ENCODE results near the gene TMEM229B.

The TMEM229B gene

DNA sequence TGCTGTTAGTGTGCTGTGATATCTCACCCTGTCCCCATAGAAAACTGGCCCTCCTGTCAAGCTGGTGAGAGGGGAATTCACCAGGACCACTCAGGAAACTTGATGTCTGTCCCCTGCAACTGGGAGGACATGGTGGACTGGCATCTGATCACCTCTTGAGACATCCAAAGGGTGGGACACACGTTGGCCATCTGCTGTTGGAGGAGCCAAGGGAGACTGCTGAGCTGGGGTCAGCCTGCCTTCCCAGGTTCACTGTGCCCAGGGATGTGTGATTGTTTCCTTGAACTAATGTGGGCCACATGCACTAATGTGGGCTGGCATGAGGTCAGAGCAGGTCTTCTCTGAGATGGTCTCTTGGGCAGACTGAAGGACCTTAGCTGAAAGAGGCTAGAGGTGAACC lies 16.7 kb upstream of the TMEM229B start:
- Mint-ChIP-seq H3K4me3 (no peak overlapping the region), H3K27ac (no peak overlapping the region), H3K9me3 (no peaks in the 10 kb centered on the region), H3K27me3 (no peaks in the 10 kb centered on the region), H3K36me3 (ENCODE audit: low read depth) (no peaks in the 10 kb centered on the region), H3K4me1 (ENCODE audit: low read depth) (no peaks in the 10 kb centered on the region)
- DNase-seq = no peak

DNA sequence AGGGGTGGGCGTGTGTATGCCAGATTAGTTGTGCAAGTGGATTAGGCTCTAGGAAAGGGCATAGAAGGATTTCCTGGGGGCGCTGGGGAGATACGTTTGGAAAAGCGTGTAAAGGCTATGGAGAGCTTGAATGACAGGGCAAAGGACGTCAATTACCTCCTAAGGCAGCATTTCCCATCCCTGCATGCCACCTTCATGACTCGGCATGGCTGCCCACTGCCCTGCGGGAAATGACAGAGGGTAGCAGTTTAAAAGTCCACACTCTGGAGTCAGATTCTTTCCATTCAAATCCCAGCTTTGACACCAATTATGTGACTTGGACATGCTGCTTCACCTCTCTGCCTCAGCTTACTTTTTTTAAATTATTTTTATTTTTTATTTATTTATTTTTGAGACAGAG lies 14.8 kb upstream of the TMEM229B start:
- Mint-ChIP-seq H3K4me3 (no peak overlapping the region), H3K4me1 (ENCODE audit: low read depth) (no peaks in the 10 kb centered on the region), H3K36me3 (ENCODE audit: low read depth) (no peaks in the 10 kb centered on the region), H3K9me3 (no peaks in the 10 kb centered on the region), H3K27ac (no peak overlapping the region), H3K27me3 (no peaks in the 10 kb centered on the region)
- no peak for DNase-seq

DNA sequence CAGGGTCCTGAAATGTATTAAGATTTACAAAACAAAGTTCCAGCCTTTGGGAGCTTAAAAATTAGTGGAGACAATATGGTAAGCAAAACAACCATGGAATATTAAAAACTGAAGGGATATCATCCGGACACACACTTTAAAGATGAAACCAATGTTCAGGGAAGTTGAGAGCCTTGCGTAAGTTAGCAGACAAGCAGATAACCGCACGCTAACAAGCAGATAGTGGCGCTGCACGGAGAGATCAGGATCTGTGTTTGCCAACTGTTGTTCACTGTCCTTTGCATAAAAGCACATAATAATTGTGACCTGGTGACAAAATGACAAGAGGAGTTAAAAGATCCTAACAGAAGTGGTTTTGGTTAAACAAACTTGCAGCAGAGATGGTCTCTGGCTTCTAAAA lies 14.3 kb upstream of the TMEM229B start:
- no peak overlapping the region for H3K27ac Mint-ChIP-seq
- no peaks in the 10 kb centered on the region for H3K36me3 Mint-ChIP-seq (ENCODE audit: low read depth)
- no peak for DNase-seq
- peaks cover 4% of the 10 kb centered on the region for H3K4me1 Mint-ChIP-seq (ENCODE audit: low read depth)
- no peaks in the 10 kb centered on the region for H3K27me3 Mint-ChIP-seq
- no peak overlapping the region for H3K4me3 Mint-ChIP-seq
- H3K9me3 Mint-ChIP-seq = no peaks in the 10 kb centered on the region

DNA sequence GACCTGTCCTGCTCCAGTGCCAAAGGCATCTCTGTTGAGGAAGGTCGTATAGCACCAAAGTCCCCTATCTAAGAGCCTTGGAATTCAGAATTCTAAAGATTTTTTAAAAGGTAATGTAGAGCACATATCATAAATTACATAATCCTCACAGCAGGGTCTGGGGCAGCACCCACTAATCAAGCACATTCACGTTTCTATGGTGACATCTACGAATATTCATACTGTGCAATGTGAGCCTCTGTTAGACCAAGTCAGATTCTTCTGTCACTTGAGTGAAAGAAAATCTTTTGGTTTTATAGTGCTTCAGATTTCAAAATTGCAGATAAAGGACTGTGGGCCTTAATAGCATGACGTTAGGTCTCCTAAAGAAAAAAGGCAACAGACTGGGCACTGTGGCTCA lies 13.1 kb upstream of the TMEM229B start:
- H3K27me3 Mint-ChIP-seq = no peaks in the 10 kb centered on the region

DNA sequence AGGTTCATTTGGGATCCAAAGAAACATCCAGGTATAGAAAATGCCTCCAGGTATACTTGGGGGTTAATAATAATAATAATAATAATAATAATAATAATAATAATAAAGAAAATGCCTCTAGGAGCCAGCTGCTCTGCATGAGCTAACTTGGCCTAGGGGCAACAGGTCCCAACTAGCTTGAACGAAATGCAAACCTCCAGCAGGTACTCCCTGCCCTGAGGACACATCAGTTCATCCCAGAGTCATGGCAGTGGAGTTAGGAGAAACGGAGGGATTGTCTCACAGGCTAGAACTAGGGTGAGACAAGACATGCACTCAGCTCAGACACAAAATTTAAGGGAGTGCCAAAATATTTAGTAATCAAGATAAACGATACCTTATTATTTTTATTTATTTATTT lies 12.5 kb upstream of the TMEM229B start:
- peaks cover 8% of the 10 kb centered on the region for H3K4me1 Mint-ChIP-seq (ENCODE audit: low read depth)
- no peak for DNase-seq
- no peaks in the 10 kb centered on the region for H3K9me3 Mint-ChIP-seq
- no peaks in the 10 kb centered on the region for H3K27me3 Mint-ChIP-seq
- no peak overlapping the region for H3K27ac Mint-ChIP-seq
- H3K4me3 Mint-ChIP-seq = no peak overlapping the region
- no peaks in the 10 kb centered on the region for H3K36me3 Mint-ChIP-seq (ENCODE audit: low read depth)

More for the DNA sequence above, 13.1 kb upstream of the TMEM229B start:
- Mint-ChIP-seq H3K27ac (no peak overlapping the region), H3K36me3 (ENCODE audit: low read depth) (no peaks in the 10 kb centered on the region), H3K4me1 (ENCODE audit: low read depth) (peaks cover 8% of the 10 kb centered on the region), H3K9me3 (no peaks in the 10 kb centered on the region), H3K4me3 (no peak overlapping the region)
- DNase-seq = no peak

DNA sequence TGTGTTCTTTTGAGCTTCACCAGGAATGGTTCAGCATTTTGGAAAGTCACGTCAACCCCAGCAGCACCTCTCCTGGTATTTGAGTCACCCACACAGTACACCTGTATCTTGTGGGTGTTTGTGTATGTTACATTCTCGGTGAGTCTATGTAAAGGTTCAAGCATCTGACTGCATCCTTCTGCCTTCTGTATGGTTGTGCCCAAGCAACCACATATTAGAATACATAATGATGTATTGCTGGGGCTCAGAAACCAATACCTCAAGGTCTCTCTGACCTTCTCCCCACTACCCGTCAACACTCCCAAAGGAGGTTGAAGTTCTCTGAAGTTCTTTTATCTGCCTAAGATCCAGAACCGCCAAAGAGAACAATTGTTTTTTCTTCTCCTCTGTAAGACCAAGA lies 9.2 kb upstream of the TMEM229B start:
- Mint-ChIP-seq H3K4me1 (ENCODE audit: low read depth) (peaks cover 16% of the 10 kb centered on the region), H3K4me3 (no peak overlapping the region), H3K9me3 (peaks cover 7% of the 10 kb centered on the region), H3K36me3 (ENCODE audit: low read depth) (peaks cover 5% of the 10 kb centered on the region), H3K27ac (no peak overlapping the region), H3K27me3 (no peaks in the 10 kb centered on the region)
- no peak for DNase-seq

DNA sequence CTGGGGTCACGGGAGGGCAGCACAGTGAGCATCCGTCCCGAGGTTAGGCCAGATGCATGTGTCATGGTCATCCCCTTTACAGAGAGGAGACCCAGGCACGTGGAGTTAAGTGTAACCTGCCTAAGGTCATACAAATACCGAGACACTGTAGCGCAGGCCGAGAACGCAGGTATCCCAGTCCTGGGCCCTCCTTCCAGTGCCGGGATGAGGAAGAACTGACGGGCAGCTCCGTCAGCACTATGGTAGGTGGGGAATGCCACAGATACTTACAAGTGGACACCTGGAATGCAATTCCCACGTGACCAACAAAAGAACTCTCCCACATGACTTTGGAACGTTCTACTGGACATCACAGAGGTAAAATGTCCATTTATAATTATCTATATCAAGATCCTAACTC lies 8.7 kb upstream of the TMEM229B start:
- Mint-ChIP-seq H3K4me1 (ENCODE audit: low read depth) (peaks cover 17% of the 10 kb centered on the region), H3K27me3 (no peaks in the 10 kb centered on the region)

DNA sequence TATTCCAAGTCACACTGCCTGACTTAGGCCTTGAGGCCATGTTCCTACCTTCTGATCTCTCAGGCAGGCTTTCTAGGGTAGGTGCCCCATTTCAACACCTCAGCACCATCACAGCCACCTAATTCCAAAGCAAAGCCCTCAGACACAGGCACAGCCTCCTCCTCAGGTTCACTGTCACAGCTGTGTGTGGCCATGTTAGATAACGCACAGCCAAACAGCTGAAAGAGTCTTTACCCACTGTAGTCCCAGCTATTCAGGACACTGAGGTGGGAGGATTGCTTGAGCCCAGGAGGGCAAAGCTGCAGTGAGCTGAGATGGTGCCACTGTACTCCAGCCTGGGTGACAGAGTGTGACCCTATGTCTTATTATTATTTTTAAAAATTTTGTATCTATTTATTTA lies 7.3 kb upstream of the TMEM229B start:
- H3K4me1 Mint-ChIP-seq (ENCODE audit: low read depth) = peaks cover 20% of the 10 kb centered on the region
- H3K27ac Mint-ChIP-seq = no peak overlapping the region
- H3K4me3 Mint-ChIP-seq = no peak overlapping the region
- H3K9me3 Mint-ChIP-seq = peaks cover 9% of the 10 kb centered on the region
- peaks cover 5% of the 10 kb centered on the region for H3K36me3 Mint-ChIP-seq (ENCODE audit: low read depth)
- DNase-seq = no peak
- H3K27me3 Mint-ChIP-seq = no peaks in the 10 kb centered on the region

More for the DNA sequence above, 8.7 kb upstream of the TMEM229B start:
- no peak for DNase-seq
- Mint-ChIP-seq H3K4me3 (no peak overlapping the region), H3K36me3 (ENCODE audit: low read depth) (peaks cover 5% of the 10 kb centered on the region), H3K9me3 (peaks cover 9% of the 10 kb centered on the region), H3K27ac (no peak overlapping the region)

DNA sequence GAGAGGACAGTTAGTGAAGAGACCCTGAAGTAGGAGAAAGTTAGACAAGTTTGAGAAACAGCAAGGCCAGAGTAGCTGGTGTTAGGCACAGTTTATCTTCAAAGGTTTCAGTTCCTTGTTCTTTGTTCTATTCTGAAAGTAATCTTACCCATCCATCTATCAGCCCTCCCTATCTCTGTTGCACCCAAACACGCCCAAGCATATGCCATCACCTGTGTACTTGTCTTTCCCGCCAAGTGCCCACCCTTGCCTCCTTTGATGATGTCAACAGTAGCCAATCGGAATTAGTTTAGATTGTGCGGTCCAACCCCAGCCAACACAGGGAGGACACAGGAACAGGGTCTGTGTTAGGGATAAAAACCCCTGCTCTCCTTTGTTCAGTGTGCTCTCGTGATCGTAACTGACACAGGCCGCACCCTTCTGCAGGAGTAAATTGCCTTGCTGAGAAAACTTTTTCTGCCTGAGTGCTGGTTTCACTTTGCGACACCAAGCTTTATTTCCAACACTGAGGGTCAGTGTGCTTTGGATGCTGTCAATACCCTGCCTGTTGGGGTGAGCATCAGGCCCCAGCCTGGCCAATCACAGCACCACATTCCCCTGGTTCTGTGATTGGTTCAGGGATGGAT lies 4.7 kb upstream of the TMEM229B start:
- no peak for DNase-seq
- H3K27me3 Mint-ChIP-seq = no peaks in the 10 kb centered on the region
- H3K27ac Mint-ChIP-seq = no peak overlapping the region
- peaks cover 43% of the 10 kb centered on the region for H3K4me1 Mint-ChIP-seq (ENCODE audit: low read depth)
- peaks cover 9% of the 10 kb centered on the region for H3K9me3 Mint-ChIP-seq
- H3K4me3 Mint-ChIP-seq = no peak overlapping the region
- peaks cover 5% of the 10 kb centered on the region for H3K36me3 Mint-ChIP-seq (ENCODE audit: low read depth)

DNA sequence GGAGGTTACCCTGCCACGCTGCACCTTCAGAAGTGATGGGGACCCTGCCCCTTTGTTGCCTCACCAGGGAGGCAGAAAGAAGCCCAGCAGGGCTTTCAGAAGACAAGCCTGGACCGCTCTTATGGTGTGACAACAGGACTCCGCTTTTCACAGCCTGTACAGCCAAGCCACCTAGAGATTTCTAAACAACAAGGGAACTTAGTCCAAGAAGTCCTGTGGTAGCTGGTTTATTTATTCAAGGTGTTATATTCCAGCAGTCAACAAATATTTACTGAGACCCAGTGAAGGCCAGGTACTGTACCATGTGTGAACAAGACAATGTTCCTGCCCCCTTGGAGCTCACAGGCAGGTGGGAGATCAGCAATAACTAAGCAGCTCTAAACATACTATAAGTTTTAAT lies 4.0 kb upstream of the TMEM229B start:
- H3K36me3 Mint-ChIP-seq (ENCODE audit: low read depth) = peaks cover 5% of the 10 kb centered on the region
- H3K4me1 Mint-ChIP-seq (ENCODE audit: low read depth) = peaks cover 43% of the 10 kb centered on the region
- H3K27ac Mint-ChIP-seq = no peak overlapping the region
- H3K9me3 Mint-ChIP-seq = peaks cover 9% of the 10 kb centered on the region
- no peak overlapping the region for H3K4me3 Mint-ChIP-seq
- no peak for DNase-seq
- no peaks in the 10 kb centered on the region for H3K27me3 Mint-ChIP-seq

DNA sequence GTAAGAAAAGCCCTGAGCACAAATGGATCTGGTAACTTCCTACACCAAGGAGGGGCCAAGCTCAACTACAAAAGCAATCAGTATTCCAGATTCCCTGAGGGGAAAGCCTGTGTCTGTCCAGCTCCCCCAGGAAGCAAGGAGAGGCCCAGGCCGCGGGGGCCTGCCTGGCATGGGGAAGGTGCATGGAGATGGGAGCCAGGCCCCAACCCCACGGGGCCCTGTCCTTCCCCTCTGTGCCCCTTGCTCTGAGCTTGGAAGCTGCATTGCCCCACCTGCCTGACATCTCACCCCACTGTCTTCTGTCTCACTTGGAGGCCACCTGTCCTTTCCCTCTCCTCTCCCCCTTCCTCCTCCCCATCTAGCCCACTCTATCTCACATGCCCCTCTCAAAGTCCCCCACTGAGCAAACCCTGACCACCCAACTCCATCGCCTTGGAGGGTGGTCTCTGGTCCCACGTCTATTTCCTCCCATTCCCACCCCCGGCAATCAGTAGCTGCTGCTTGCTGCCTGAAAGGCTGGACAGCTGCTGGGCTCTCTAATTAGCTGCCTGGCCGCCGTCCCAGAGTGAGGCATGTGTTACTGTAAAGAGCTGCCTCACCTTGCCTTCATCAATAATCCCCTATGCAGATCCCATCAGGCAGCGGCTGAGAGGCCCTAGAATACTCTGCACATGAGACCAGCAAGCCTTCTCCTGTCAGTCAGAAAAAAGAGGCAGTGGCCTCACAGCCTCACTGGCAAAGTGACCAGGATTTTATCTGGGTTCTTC lies 3.4 kb upstream of the TMEM229B start:
- no peak for DNase-seq
- no peak overlapping the region for H3K4me3 Mint-ChIP-seq
- peak overlapping the region; percentile 17 for H3K27ac Mint-ChIP-seq
- no peaks in the 10 kb centered on the region for H3K27me3 Mint-ChIP-seq
- H3K36me3 Mint-ChIP-seq (ENCODE audit: low read depth) = peaks cover 9% of the 10 kb centered on the region
- H3K9me3 Mint-ChIP-seq = peaks cover 9% of the 10 kb centered on the region
- peaks cover 48% of the 10 kb centered on the region for H3K4me1 Mint-ChIP-seq (ENCODE audit: low read depth)

DNA sequence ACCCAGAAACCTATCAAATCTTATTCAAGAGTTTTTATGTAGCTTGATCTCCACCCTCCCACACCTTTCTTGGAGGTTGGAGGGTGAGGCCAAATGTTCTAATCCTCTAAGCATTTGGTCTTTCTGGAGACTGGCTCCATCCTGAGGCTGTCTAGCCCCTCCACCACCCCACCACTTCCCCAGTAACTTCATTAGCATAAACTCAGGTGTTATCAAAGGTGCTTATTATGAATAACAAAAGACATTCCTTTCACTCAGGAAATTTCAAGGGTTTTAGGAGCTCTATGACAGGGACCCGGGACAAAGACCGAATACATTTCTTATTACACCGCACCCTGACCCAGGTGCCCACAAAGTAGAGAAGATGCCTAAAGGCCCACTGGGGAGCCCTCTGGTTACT lies 2.8 kb upstream of the TMEM229B start:
- H3K36me3 Mint-ChIP-seq (ENCODE audit: low read depth) = peaks cover 13% of the 10 kb centered on the region
- peaks cover 54% of the 10 kb centered on the region for H3K4me1 Mint-ChIP-seq (ENCODE audit: low read depth)
- no peak overlapping the region for H3K4me3 Mint-ChIP-seq
- H3K27me3 Mint-ChIP-seq = no peaks in the 10 kb centered on the region
- DNase-seq = no peak
- H3K27ac Mint-ChIP-seq = no peak overlapping the region
- peaks cover 9% of the 10 kb centered on the region for H3K9me3 Mint-ChIP-seq

DNA sequence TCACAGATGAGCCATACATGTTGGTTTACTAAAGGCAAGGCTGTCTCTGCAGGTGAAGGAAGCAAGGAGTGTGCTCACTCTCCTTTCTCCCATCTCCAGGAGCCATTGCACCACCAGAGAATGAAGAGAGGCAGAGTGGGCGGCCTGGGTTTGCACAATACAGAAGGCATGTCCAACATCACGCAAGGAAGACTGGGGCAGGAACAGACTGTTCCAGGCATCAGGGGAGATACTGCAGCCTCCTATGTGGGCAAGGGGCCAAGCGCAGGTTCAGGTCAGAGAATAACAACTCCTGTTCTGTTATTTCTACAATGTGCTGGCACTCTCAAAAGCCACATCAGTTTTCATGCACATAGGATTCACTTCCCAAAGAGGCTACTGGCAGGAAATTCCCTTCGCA lies 1.7 kb upstream of the TMEM229B start:
- peaks cover 9% of the 10 kb centered on the region for H3K9me3 Mint-ChIP-seq
- H3K27ac Mint-ChIP-seq = no peak overlapping the region
- no peaks in the 10 kb centered on the region for H3K27me3 Mint-ChIP-seq
- peaks cover 22% of the 10 kb centered on the region for H3K36me3 Mint-ChIP-seq (ENCODE audit: low read depth)
- DNase-seq = no peak
- H3K4me3 Mint-ChIP-seq = no peak overlapping the region
- H3K4me1 Mint-ChIP-seq (ENCODE audit: low read depth) = peaks cover 65% of the 10 kb centered on the region

DNA sequence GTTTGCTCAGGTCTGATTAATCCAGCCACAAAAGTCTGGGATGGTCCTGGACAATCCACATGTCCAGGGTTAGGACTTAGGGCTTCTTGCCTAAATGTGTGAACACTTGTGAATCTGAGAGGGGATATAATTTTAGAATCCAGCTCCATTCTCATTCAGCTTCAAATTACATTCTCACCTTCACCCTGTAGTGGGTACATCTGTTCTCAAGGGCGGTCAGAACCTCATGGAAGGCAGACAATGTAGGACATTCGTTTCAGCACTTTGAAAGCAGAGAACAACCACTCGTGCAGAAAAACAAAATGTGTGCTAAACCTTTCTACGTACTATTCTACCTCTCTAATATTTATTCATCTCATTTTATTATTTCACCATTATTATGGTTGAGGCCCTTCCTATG lies 1.2 kb downstream of the TMEM229B start:
- DNase-seq = no peak
- Mint-ChIP-seq H3K4me3 (peak overlapping the region; percentile 86), H3K36me3 (ENCODE audit: low read depth) (peaks cover 27% of the 10 kb centered on the region), H3K9me3 (no peaks in the 10 kb centered on the region), H3K27ac (peak overlapping the region; percentile 98), H3K4me1 (ENCODE audit: low read depth) (peaks cover 78% of the 10 kb centered on the region), H3K27me3 (no peaks in the 10 kb centered on the region)

DNA sequence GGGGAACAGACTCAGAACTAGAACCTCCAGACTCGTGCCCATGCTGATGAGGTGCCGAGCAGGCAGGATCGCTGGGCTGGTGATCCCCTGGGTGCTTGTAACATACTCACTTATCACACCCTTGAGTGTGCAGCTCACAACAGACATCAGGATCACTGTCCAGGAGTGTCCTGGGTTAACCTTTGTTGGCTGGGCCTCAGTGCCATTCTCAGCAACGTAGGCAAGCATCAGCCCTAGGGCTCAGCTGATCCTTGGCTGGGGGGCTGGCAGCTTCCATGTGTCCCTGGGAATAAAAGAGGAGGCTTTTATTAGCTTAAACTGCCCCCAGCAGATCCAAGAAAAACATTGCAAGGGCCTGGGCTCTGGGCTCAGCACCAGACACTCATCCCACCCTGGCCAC lies 1.6 kb downstream of the TMEM229B start:
- Mint-ChIP-seq H3K4me1 (ENCODE audit: low read depth) (peaks cover 81% of the 10 kb centered on the region), H3K4me3 (no peak overlapping the region), H3K36me3 (ENCODE audit: low read depth) (peaks cover 27% of the 10 kb centered on the region), H3K27ac (no peak overlapping the region), H3K27me3 (no peaks in the 10 kb centered on the region), H3K9me3 (no peaks in the 10 kb centered on the region)
- DNase-seq = no peak

Data from activated T-cell treated with anti-CD3 and anti-CD28 coated beads, Interleukin-2, amount 50 U/mL, for 24 hours (primary cell).